ENCODE results near the gene VAMP5. TPM values are rescaled to one million over a fixed set of nuclear protein-coding genes. Genes with fewer than 3 reads are reported as not detected.
A peak's percentile ranks its signal among the peaks of the same experiment; 100 is the strongest.

The VAMP5 gene
- total and polyA plus RNA-seq, 4 donors = 9.7 to 74.6 (median 40.2) TPM

DNA sequence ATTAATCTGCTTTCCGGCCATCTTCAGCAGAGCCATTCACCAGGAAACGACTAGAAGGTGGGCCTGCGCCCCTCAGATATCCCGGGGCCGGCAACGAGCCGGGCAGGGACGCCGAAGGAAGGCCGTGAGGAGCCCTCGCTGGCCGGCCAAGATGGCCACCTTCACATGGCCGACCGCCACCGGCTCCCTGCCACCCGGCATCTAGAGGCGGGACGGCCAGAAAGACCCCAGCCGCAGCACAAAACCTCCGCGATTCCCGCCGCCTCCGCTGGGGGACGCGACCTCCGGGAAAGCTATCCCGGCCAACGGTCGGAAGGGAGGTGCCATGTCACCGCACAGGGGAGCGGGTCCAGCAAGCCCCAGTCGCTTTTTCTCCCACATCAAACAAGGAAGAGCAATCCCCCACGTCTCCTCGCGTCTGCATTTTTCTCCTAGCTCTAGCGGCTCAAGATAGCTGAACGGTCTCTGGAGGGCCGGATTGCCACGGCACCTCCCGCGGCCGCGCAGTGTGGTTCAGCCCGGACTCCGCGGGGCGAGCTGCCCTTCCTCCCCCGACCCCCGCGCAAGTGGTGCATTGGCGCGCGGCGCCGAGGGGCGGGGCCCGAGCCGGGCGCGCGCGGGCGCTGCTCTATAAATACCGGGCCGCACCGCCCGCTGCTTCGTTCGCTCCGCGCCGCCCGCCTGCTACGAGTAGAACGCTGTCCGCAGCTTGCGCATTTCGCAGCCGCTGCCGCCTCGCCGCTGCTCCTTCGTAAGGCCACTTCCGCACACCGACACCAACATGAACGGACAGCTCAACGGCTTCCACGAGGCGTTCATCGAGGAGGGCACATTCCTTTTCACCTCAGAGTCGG is 45.5 kb upstream of the VAMP5 start, which contains the start of gene MAT2A (continued):
- peak; percentile 68 for TF ChIP-seq CTCF (IDR thresholded peaks at IDR 0.05; ENCODE audit: low read depth, low read length, missing input control)
- peak; percentile 87 for TF ChIP-seq TAF1 (conservative IDR thresholded peaks at IDR 0.05)
- TF ChIP-seq FOXA2 (IDR thresholded peaks at IDR 0.05) = no peak
- peak in 1 of 2 donors; percentile 18 for TF ChIP-seq JUND (IDR thresholded peaks at IDR 0.05)
- TF ChIP-seq EGR1 (IDR thresholded peaks at IDR 0.05; ENCODE audit: low read depth in 2 of 2) = peak in 1 of 2 donors; percentile 13
- TF ChIP-seq HNF4G (IDR thresholded peaks at IDR 0.05) = peak; percentile 29
- peak; percentile 50 for TF ChIP-seq SP1 (IDR thresholded peaks at IDR 0.05)
- peak; percentile 54 for TF ChIP-seq NR2F2 (IDR thresholded peaks at IDR 0.05)

- peaks cover 0 to 29% (median 23%) of the 10 kb centered on the region in 4 donors for H3K36me3 ChIP-seq (ENCODE audit: control insufficient read depth in 4 of 4, insufficient read depth in 3 of 4, low read depth in 1 of 4, low read length in 3 of 4)
- H3K9ac ChIP-seq (ENCODE audit: low read depth in 1 of 2, low read length in 2 of 2) = peak overlapping the region; percentile 80 to 91
- peak overlapping the region; percentile 67 to 97 (median 94) for H3K4me3 ChIP-seq (ENCODE audit: low read depth in 1 of 3, low read length in 3 of 3)
- WGBS = under 1% methylated on average over 67 of the region's 67 CpGs
- H3K27ac ChIP-seq (ENCODE audit: low read depth in 1 of 2, low read length in 2 of 2) = peak overlapping the region; percentile 99 to 100
- H3K9me3 ChIP-seq (ENCODE audit: control insufficient read depth in 4 of 4, low read length in 3 of 4) = no peaks in the 10 kb centered on the region
- TF ChIP-seq GABPA (IDR thresholded peaks at IDR 0.05 in 1 of 2, conservative IDR thresholded peaks at IDR 0.05 in 1 of 2) (no peak), SP1 (IDR thresholded peaks at IDR 0.05) (no peak), CTCF (IDR thresholded peaks at IDR 0.05; ENCODE audit: low read depth, low read length, missing input control) (peak; percentile 0), HNF4G (IDR thresholded peaks at IDR 0.05) (no peak), MAX (IDR thresholded peaks at IDR 0.05) (peak; percentile 74), NR2F2 (IDR thresholded peaks at IDR 0.05) (peak; percentile 64), RAD21 (IDR thresholded peaks at IDR 0.05) (peak in 1 of 2 donors; percentile 15), FOXA2 (IDR thresholded peaks at IDR 0.05) (no peak)
- peaks cover 1 to 36% (median 22%) of the 10 kb centered on the region in 4 donors for H3K4me1 ChIP-seq (ENCODE audit: control insufficient read depth in 4 of 4, insufficient read depth in 4 of 4, low read length in 3 of 4)
- no peaks in the 10 kb centered on the region for H3K27me3 ChIP-seq (ENCODE audit: control insufficient read depth in 4 of 4, insufficient read depth in 4 of 4, low read length in 3 of 4)
- peak; percentile 78 for DNase-seq (ENCODE audit: low spot score)
Observed at GRCh38 chr2:85539361-85540132, 44.7 kb upstream of the VAMP5 start.

- Histone ChIP-seq H3K4me3 (ENCODE audit: low read depth in 1 of 3, low read length in 3 of 3) (peak overlapping the region; percentile 67 to 97 (median 94)), H3K36me3 (ENCODE audit: control insufficient read depth in 4 of 4, insufficient read depth in 3 of 4, low read depth in 1 of 4, low read length in 3 of 4) (peaks cover 0 to 32% (median 25%) of the 10 kb centered on the region in 4 donors), H3K9ac (ENCODE audit: low read depth in 1 of 2, low read length in 2 of 2) (peak overlapping the region; percentile 80 to 91), H3K9me3 (ENCODE audit: control insufficient read depth in 4 of 4, low read length in 3 of 4) (no peaks in the 10 kb centered on the region), H3K4me1 (ENCODE audit: control insufficient read depth in 4 of 4, insufficient read depth in 4 of 4, low read length in 3 of 4) (peaks cover 1 to 36% (median 22%) of the 10 kb centered on the region in 4 donors), H3K27me3 (ENCODE audit: control insufficient read depth in 4 of 4, insufficient read depth in 4 of 4, low read length in 3 of 4) (no peaks in the 10 kb centered on the region), H3K27ac (ENCODE audit: low read depth in 1 of 2, low read length in 2 of 2) (peak overlapping the region; percentile 99 to 100)
- WGBS = 3% methylated on average over 11 of the region's 11 CpGs
- DNase-seq (ENCODE audit: low spot score) = no peak
- TF ChIP-seq HNF4A (conservative IDR thresholded peaks at IDR 0.05) (peak; percentile 11 to 13), JUND (IDR thresholded peaks at IDR 0.05) (no peak), RXRA (IDR thresholded peaks at IDR 0.05) (peak in 1 of 2 donors; percentile 17), RAD21 (IDR thresholded peaks at IDR 0.05) (no peak), HNF4G (IDR thresholded peaks at IDR 0.05) (no peak), FOXA2 (IDR thresholded peaks at IDR 0.05) (no peak), EGR1 (IDR thresholded peaks at IDR 0.05; ENCODE audit: low read depth in 2 of 2) (no peak), GABPA (IDR thresholded peaks at IDR 0.05 in 1 of 2, conservative IDR thresholded peaks at IDR 0.05 in 1 of 2) (no peak)
- TF ChIP-seq, protein P1, sequence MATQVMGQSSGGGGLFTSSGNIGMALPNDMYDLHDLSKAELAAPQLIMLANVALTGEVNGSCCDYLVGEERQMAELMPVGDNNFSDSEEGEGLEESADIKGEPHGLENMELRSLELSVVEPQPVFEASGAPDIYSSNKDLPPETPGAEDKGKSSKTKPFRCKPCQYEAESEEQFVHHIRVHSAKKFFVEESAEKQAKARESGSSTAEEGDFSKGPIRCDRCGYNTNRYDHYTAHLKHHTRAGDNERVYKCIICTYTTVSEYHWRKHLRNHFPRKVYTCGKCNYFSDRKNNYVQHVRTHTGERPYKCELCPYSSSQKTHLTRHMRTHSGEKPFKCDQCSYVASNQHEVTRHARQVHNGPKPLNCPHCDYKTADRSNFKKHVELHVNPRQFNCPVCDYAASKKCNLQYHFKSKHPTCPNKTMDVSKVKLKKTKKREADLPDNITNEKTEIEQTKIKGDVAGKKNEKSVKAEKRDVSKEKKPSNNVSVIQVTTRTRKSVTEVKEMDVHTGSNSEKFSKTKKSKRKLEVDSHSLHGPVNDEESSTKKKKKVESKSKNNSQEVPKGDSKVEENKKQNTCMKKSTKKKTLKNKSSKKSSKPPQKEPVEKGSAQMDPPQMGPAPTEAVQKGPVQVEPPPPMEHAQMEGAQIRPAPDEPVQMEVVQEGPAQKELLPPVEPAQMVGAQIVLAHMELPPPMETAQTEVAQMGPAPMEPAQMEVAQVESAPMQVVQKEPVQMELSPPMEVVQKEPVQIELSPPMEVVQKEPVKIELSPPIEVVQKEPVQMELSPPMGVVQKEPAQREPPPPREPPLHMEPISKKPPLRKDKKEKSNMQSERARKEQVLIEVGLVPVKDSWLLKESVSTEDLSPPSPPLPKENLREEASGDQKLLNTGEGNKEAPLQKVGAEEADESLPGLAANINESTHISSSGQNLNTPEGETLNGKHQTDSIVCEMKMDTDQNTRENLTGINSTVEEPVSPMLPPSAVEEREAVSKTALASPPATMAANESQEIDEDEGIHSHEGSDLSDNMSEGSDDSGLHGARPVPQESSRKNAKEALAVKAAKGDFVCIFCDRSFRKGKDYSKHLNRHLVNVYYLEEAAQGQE (IDR thresholded peaks at IDR 0.05) = no peak
- TF ChIP-seq, protein P2, sequence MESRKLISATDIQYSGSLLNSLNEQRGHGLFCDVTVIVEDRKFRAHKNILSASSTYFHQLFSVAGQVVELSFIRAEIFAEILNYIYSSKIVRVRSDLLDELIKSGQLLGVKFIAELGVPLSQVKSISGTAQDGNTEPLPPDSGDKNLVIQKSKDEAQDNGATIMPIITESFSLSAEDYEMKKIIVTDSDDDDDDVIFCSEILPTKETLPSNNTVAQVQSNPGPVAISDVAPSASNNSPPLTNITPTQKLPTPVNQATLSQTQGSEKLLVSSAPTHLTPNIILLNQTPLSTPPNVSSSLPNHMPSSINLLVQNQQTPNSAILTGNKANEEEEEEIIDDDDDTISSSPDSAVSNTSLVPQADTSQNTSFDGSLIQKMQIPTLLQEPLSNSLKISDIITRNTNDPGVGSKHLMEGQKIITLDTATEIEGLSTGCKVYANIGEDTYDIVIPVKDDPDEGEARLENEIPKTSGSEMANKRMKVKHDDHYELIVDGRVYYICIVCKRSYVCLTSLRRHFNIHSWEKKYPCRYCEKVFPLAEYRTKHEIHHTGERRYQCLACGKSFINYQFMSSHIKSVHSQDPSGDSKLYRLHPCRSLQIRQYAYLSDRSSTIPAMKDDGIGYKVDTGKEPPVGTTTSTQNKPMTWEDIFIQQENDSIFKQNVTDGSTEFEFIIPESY (IDR thresholded peaks at IDR 0.05) = no peak
Observed at GRCh38 chr2:85540133-85540648, 44.0 kb upstream of the VAMP5 start.
